GM12878 (cell line): ENCODE measurements around the gene RBPMS2. TPM values are rescaled to one million over a fixed set of nuclear protein-coding genes. Genes with fewer than 3 reads are reported as not detected.

Source experiments
- ATAC-seq: fragments of 200-7000 bp; cut with Tn5 transposase; 3 replicates; pipeline ENCODE4 v1.9.1; 2020; ENCODE audit warnings: mild to moderate bottlenecking, moderate library complexity
- BruUV-seq: library from RNA; stranded (reverse); fragments of 400-500 nt; replicated peaks from 2 replicates; lab custom pipeline; 2021; lab: Mats Ljungman, UMichigan
- CTCF ChIA-PET: fragments of 300-600 bp; sonication (Branson Sonifier 250); formaldehyde crosslinking; extraction: SDS; loops from one replicate; lab custom pipeline; 2021; ENCODE audit warnings: inconsistent platforms; lab: Yijun Ruan, JAX
- POLR2A ChIA-PET: fragments of 350-600 bp; formaldehyde crosslinking; extraction: SDS; loops from one replicate; lab custom pipeline; 2021; ENCODE audit warnings: inconsistent platforms; lab: Charles Lee
- RAD21 ChIA-PET: fragments of 300-600 bp; sonication (Branson Sonifier 250); formaldehyde crosslinking; loops from one replicate; lab custom pipeline; 2023; ENCODE audit warnings: antibody characterized with exemption; ENCODE audit not compliant: unreplicated experiment; lab: Charles Lee
- SMC1A ChIA-PET: fragments of 300-600 bp; sonication (Branson Sonifier 250); formaldehyde crosslinking; loops from one replicate; lab custom pipeline; 2023; ENCODE audit not compliant: unreplicated experiment, uncharacterized antibody; lab: Charles Lee
- DNase-seq: peaks from one replicate; pipeline ENCODE4 v3.0.0-alpha.2; 2011; ENCODE audit warnings: low read depth, low spot score
- FAIRE-seq: peaks from 3 replicates; lab custom pipeline; 2011; peaks lifted over from hg19 to GRCh38; lab: Jason Lieb, UNC
- H2AFZ ChIP-seq: 2 replicates; pipeline ENCODE4 v1.6.0; 2011; ENCODE audit warnings: low read depth, low read length, control low read depth; ENCODE audit not compliant: control insufficient read depth
- H3K27ac ChIP-seq: 2 replicates; pipeline ENCODE4 v1.5.1; 2011; ENCODE audit warnings: control low read depth; ENCODE audit not compliant: control insufficient read depth, insufficient read depth
- H3K27me3 ChIP-seq, 2 experiments: replicated peaks in 1 of 2; 2 replicates each; pipeline versions ENCODE4 v1.6.0 to v1.6.1; 2011; ENCODE audit warnings: low read length in 1 of 2; ENCODE audit not compliant: control insufficient read depth in 2 of 2, insufficient read depth in 2 of 2
- H3K36me3 ChIP-seq, 2 experiments: 2 replicates each; pipeline ENCODE4 v1.5.1; 2011; ENCODE audit warnings: low read length in 1 of 2; ENCODE audit not compliant: control insufficient read depth in 2 of 2, insufficient read depth in 2 of 2
- H3K4me1 ChIP-seq: 2 replicates; pipeline ENCODE4 v1.6.1; 2011; ENCODE audit warnings: mild to moderate bottlenecking, low read length, moderate library complexity, mixed read lengths; ENCODE audit not compliant: control insufficient read depth, insufficient read depth
- H3K4me2 ChIP-seq: 2 replicates; pipeline ENCODE4 v1.6.0; 2011; ENCODE audit warnings: control low read depth; ENCODE audit not compliant: control insufficient read depth, insufficient read depth
- H3K4me3 ChIP-seq: fragments of 200-600 bp; sonication (generic); 2 replicates; pipeline ENCODE4 v1.5.1; 2016
- H3K79me2 ChIP-seq: 2 replicates; pipeline ENCODE4 v1.6.0; 2011; ENCODE audit warnings: low read length; ENCODE audit not compliant: control insufficient read depth, insufficient read depth
- H3K9ac ChIP-seq: 2 replicates; pipeline ENCODE4 v1.8.0; 2011; ENCODE audit warnings: low read length, control low read depth, mixed read lengths; ENCODE audit not compliant: control insufficient read depth, insufficient read depth
- H3K9me3 ChIP-seq: replicated peaks from 3 replicates; pipeline ENCODE4 v1.5.1; 2011; ENCODE audit warnings: mild to moderate bottlenecking, low read length; ENCODE audit not compliant: control insufficient read depth, insufficient read depth
- H4K20me1 ChIP-seq: 2 replicates; pipeline ENCODE4 v1.6.0; 2011; ENCODE audit not compliant: control insufficient read depth, insufficient read depth
- BCL3 ChIP-seq: IDR thresholded peaks from 2 replicates; pipeline ENCODE4 v1.6.1; 2011; ENCODE audit warnings: borderline replicate concordance, low read depth, mild to moderate bottlenecking, moderate library complexity, low read length; ENCODE audit not compliant: insufficient read depth, poor library complexity, severe bottlenecking
- CBX3 ChIP-seq: fragments of 200-600 bp; sonication (generic); IDR thresholded peaks from 2 replicates; pipeline ENCODE4 v1.6.1; 2016; ENCODE audit warnings: low read depth, borderline replicate concordance
- CEBPZ ChIP-seq: fragments of 150-350 bp; IDR thresholded peaks from 2 replicates; pipeline ENCODE4 v1.6.1; 2016; ENCODE audit warnings: low read depth, low read length
- EED ChIP-seq: sonication (generic); IDR thresholded peaks from 2 replicates; pipeline ENCODE4 v1.6.1; 2016; ENCODE audit warnings: antibody characterized with exemption, low read depth
- KDM1A ChIP-seq: fragments of 200-600 bp; sonication (generic); IDR thresholded peaks from 2 replicates; pipeline ENCODE4 v1.6.1; 2016; ENCODE audit warnings: borderline replicate concordance
- MEF2A ChIP-seq: IDR thresholded peaks from 2 replicates; pipeline ENCODE4 v1.6.1; 2011; ENCODE audit warnings: low read depth, mild to moderate bottlenecking, low read length, moderate library complexity; ENCODE audit not compliant: insufficient read depth
- PAX8 ChIP-seq: fragments of 450-650 bp; IDR thresholded peaks from 2 replicates; pipeline ENCODE4 v1.6.1; 2017; ENCODE audit warnings: mild to moderate bottlenecking, moderate library complexity
- RFX5 ChIP-seq: IDR thresholded peaks from 2 replicates; pipeline ENCODE4 v1.6.1; 2011; ENCODE audit warnings: low read depth, low read length, improper control_type of control experiment
- SMC3 ChIP-seq: IDR thresholded peaks from 2 replicates; pipeline ENCODE4 v1.6.1; 2011; ENCODE audit warnings: low read length, improper control_type of control experiment, borderline replicate concordance
- SREBF1 ChIP-seq: IDR thresholded peaks from 2 replicates; pipeline ENCODE4 v1.6.1; 2012; ENCODE audit warnings: mild to moderate bottlenecking, low read length
- TARDBP ChIP-seq: IDR thresholded peaks from 2 replicates; pipeline ENCODE4 v1.6.1; 2016; ENCODE audit warnings: borderline replicate concordance
- TBL1XR1 ChIP-seq: IDR thresholded peaks from 2 replicates; pipeline ENCODE4 v1.6.1; 2012; ENCODE audit warnings: low read depth, low read length, improper control_type of control experiment
- TCF12 ChIP-seq: IDR thresholded peaks from 2 replicates; pipeline ENCODE4 v1.6.1; 2011; ENCODE audit warnings: low read depth, mild to moderate bottlenecking, low read length
- ZNF274 ChIP-seq: IDR thresholded peaks from one replicate; pipeline ENCODE4 v1.8.0; 2011; ENCODE audit not compliant: insufficient read length, insufficient read depth
- WGBS: methylation state at CpG from one replicate; pipeline ENCODE4 v1.1.6; 2016; ENCODE audit warnings: low lambda C conversion rate; ENCODE audit not compliant: insufficient replicate concordance, insufficient coverage; ENCODE audit errors: missing lambda C conversion rate; 5-methylcytosine and 5-hydroxymethylcytosine counted together
- in situ Hi-C: fragments of 300-500 bp; cut with MboI; formaldehyde crosslinking; loops from 9 replicates; pipeline ENCODE4 v1.14.3; 2018; ENCODE audit warnings: mixed read lengths
- intact Hi-C: fragments of 100-400 bp; cut with micrococcal nuclease; formaldehyde crosslinking; loops from one replicate; pipeline ENCODE4 v1.14.2; 2022; ENCODE audit not compliant: unreplicated experiment
- polyA plus RNA-seq, 11 experiments: library from polyadenylated mRNA; depleted of rRNA in 4 of 11; unstranded in 6 of 11; stranded (reverse) in 5 of 11; fragments of >200 nt; fragmentation: Nextera tagmentation in 4 of 11; fragmentation: Illumina TruSeq in 1 of 11; extraction: Ambion mirVana in 4 of 11; extraction: Trizol in 1 of 11; gene quantifications; 1 replicate in 1 of 11; 2 replicates in 10 of 11; pipeline versions ENCODE4 v1.2.1 to v1.2.3, GENCODE V29; 2011 to 2016; ENCODE audit warnings: inconsistent platforms in 2 of 11, missing spikeins in 2 of 11, low read depth in 1 of 11
- total RNA-seq, 4 experiments: library from RNA; depleted of rRNA in 3 of 4; stranded (reverse); fragments of >200 nt in 3 of 4; fragmentation: Illumina TruSeq in 1 of 4; extraction: Trizol in 1 of 4; gene quantifications; 2 replicates each; pipeline versions ENCODE4 v1.2.1 to v1.2.3, GENCODE V29; 2013 to 2021
- TF ChIP-seq, protein P1 (sequence below): fragments of 450-650 bp; IDR thresholded peaks from 2 replicates; pipeline ENCODE4 v1.6.1; 2018; ENCODE audit warnings: borderline replicate concordance, mild to moderate bottlenecking; ENCODE audit not compliant: partially characterized antibody

The RBPMS2 gene
- total and polyA plus RNA-seq, 10 of the 15 experiments (the other 5 are each of a cell fraction or from before 2014, with no cell fraction given): 0.06 to 0.31 (median 0.19) TPM; not detected in 3

GRCh38 chr15:64809649-64810496 lies 34.5 kb upstream of the RBPMS2 start:
- POLR2A ChIA-PET: interaction anchor here (0.5 to 6.0 kb wide), 11 partner anchors 9 to 96 kb away, joined by 3 to 38 read pairs (median 7); partner anchors contain the start of gene PIF1
- CTCF ChIA-PET: interaction anchor here (0.6 to 17.1 kb wide), 54 partner anchors 7 to 532 kb away, joined by 3 to 529 read pairs (median 5); partner anchors contain the start of gene PIF1
- FAIRE-seq (peak; percentile 84), DNase-seq (no peak), ATAC-seq (peak; percentile 58)
- Histone ChIP-seq H3K4me1 (peaks cover 17% of the 10 kb centered on the region), H3K4me2 (no peak overlapping the region), H3K9ac (no peak overlapping the region), H2AFZ (no peak overlapping the region), H3K4me3 (no peak overlapping the region), H4K20me1 (no peaks in the 10 kb centered on the region), H3K79me2 (no peaks in the 10 kb centered on the region), H3K27ac (no peak overlapping the region), H3K27me3 (no peaks in the 10 kb centered on the region), H3K36me3 (no peaks in the 10 kb centered on the region), H3K9me3 (no peaks in the 10 kb centered on the region)
- in situ Hi-C loops: loop anchor here (5.0 kb wide), 1 partner anchor 78 kb away; no protein-coding TSS in a partner anchor
- SMC1A ChIA-PET: interaction anchor here (0.7 to 16.7 kb wide), 28 partner anchors 8 to 291 kb away, joined by 3 to 308 read pairs (median 5); partner anchors contain the start of gene PIF1
- 29% methylated on average over 14 of the region's 14 CpGs for WGBS
- RAD21 ChIA-PET: interaction anchor here (0.6 to 12.2 kb wide), 32 partner anchors 8 to 1171 kb away, joined by 3 to 148 read pairs (median 5); partner anchors contain the start of gene PIF1
- intact Hi-C loops: loop anchor here (1.0 to 5.0 kb wide), 2 partner anchors 79 to 123 kb away; no protein-coding TSS in a partner anchor
- BruUV-seq: no TSS peak
- no peak; the same call in 1 of the 2 replicates for TF ChIP-seq TBL1XR1
- no peak for TF ChIP-seq TARDBP
- peak; percentile 91 for TF ChIP-seq SMC3
- no peak for TF ChIP-seq TCF12
- TF ChIP-seq ZNF274: no peak
- TF ChIP-seq BCL3: no peak
- no peak for TF ChIP-seq CBX3
- no peak for TF ChIP-seq KDM1A
- TF ChIP-seq EED: peak; percentile 61
- TF ChIP-seq CEBPZ: no peak
- no peak for TF ChIP-seq RFX5
- TF ChIP-seq, protein P1, sequence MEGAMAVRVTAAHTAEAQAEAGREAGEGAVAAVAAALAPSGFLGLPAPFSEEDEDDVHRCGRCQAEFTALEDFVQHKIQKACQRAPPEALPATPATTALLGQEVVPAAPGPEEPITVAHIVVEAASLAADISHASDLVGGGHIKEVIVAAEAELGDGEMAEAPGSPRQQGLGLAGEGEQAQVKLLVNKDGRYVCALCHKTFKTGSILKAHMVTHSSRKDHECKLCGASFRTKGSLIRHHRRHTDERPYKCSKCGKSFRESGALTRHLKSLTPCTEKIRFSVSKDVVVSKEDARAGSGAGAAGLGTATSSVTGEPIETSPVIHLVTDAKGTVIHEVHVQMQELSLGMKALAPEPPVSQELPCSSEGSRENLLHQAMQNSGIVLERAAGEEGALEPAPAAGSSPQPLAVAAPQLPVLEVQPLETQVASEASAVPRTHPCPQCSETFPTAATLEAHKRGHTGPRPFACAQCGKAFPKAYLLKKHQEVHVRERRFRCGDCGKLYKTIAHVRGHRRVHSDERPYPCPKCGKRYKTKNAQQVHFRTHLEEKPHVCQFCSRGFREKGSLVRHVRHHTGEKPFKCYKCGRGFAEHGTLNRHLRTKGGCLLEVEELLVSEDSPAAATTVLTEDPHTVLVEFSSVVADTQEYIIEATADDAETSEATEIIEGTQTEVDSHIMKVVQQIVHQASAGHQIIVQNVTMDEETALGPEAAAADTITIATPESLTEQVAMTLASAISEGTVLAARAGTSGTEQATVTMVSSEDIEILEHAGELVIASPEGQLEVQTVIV: no peak
- no peak for TF ChIP-seq MEF2A
- TF ChIP-seq PAX8: no peak
- no peak for TF ChIP-seq SREBF1
